ENCODE results near the gene UXT. TPM values are rescaled to one million over a fixed set of nuclear protein-coding genes. Genes with fewer than 3 reads are reported as not detected.

UXT gene
- polyA plus RNA-seq, 4 donors = 131 to 221 (median 168) TPM

GRCh38 chrX:47646636-47647035, 12.3 kb downstream of the UXT start:
- H3K36me3 ChIP-seq (ENCODE audit: control insufficient read depth in 3 of 3, insufficient read depth in 2 of 3, low read depth in 1 of 3, low read length in 3 of 3) = peaks cover 0 to 18% (median 0%) of the 10 kb centered on the region in 3 donors
- no peak for DNase-seq
- WGBS, 3 donors = 82 to 88% (median 84%) methylated on average over 6 of the region's 6 CpGs
- FAIRE-seq = no peak
- H3K27ac ChIP-seq (ENCODE audit: low read depth in 1 of 3, low read length in 2 of 3) = no peak overlapping the region
- H3K9me3 ChIP-seq (ENCODE audit: control insufficient read depth in 2 of 2, insufficient read depth in 1 of 2, low read depth in 1 of 2, low read length in 1 of 2) = no peaks in the 10 kb centered on the region
- peaks cover 0 to 3% (median 0%) of the 10 kb centered on the region in 3 donors for H3K4me1 ChIP-seq (ENCODE audit: control insufficient read depth in 3 of 3, insufficient read depth in 2 of 3, low read depth in 1 of 3, low read length in 2 of 3)
- H3K27me3 ChIP-seq (ENCODE audit: control insufficient read depth in 3 of 3, insufficient read depth in 3 of 3, low read length in 3 of 3) = no peaks in the 10 kb centered on the region
- H3K4me3 ChIP-seq (ENCODE audit: low read depth in 1 of 3, low read length in 3 of 3) = no peak overlapping the region

GRCh38 chrX:47645530-47645929, 13.4 kb downstream of the UXT start:
- Histone ChIP-seq H3K4me3 (ENCODE audit: low read depth in 1 of 3, low read length in 3 of 3) (no peak overlapping the region), H3K27me3 (ENCODE audit: control insufficient read depth in 3 of 3, insufficient read depth in 3 of 3, low read length in 3 of 3) (no peaks in the 10 kb centered on the region), H3K27ac (ENCODE audit: low read depth in 1 of 3, low read length in 2 of 3) (no peak overlapping the region), H3K4me1 (ENCODE audit: control insufficient read depth in 3 of 3, insufficient read depth in 2 of 3, low read depth in 1 of 3, low read length in 2 of 3) (no peaks in the 10 kb centered on the region), H3K36me3 (ENCODE audit: control insufficient read depth in 3 of 3, insufficient read depth in 2 of 3, low read depth in 1 of 3, low read length in 3 of 3) (peaks cover 0 to 25% (median 0%) of the 10 kb centered on the region in 3 donors), H3K9me3 (ENCODE audit: control insufficient read depth in 2 of 2, insufficient read depth in 1 of 2, low read depth in 1 of 2, low read length in 1 of 2) (no peaks in the 10 kb centered on the region)
- FAIRE-seq (no peak), DNase-seq (no peak)
- WGBS, 3 donors = 75 to 86% (median 79%) methylated on average over 8 to 10 of the region's 10 CpGs

GRCh38 chrX:47644557-47645091, 14.4 kb downstream of the UXT start:
- DNase-seq = no peak
- WGBS, 3 donors = 69 to 89% (median 76%) methylated on average over 12 of the region's 12 CpGs
- no peak for FAIRE-seq

GRCh38 chrX:47643926-47644325, 15.1 kb downstream of the UXT start:
- Histone ChIP-seq H3K4me3 (ENCODE audit: low read depth in 1 of 3, low read length in 3 of 3) (no peak overlapping the region), H3K27me3 (ENCODE audit: control insufficient read depth in 3 of 3, insufficient read depth in 3 of 3, low read length in 3 of 3) (no peaks in the 10 kb centered on the region), H3K4me1 (ENCODE audit: control insufficient read depth in 3 of 3, insufficient read depth in 2 of 3, low read depth in 1 of 3, low read length in 2 of 3) (no peaks in the 10 kb centered on the region), H3K9me3 (ENCODE audit: control insufficient read depth in 2 of 2, insufficient read depth in 1 of 2, low read depth in 1 of 2, low read length in 1 of 2) (no peaks in the 10 kb centered on the region), H3K36me3 (ENCODE audit: control insufficient read depth in 3 of 3, insufficient read depth in 2 of 3, low read depth in 1 of 3, low read length in 3 of 3) (peaks cover 0 to 39% (median 3%) of the 10 kb centered on the region in 3 donors), H3K27ac (ENCODE audit: low read depth in 1 of 3, low read length in 2 of 3) (no peak overlapping the region)
- FAIRE-seq (no peak), DNase-seq (no peak)
- 22 to 41% (median 35%) methylated on average over 2 of the region's 2 CpGs for WGBS, 3 donors

More at GRCh38 chrX:47644557-47645091, 14.4 kb downstream of the UXT start:
- no peak overlapping the region for H3K27ac ChIP-seq (ENCODE audit: low read depth in 1 of 3, low read length in 2 of 3)
- H3K9me3 ChIP-seq (ENCODE audit: control insufficient read depth in 2 of 2, insufficient read depth in 1 of 2, low read depth in 1 of 2, low read length in 1 of 2) = no peaks in the 10 kb centered on the region
- H3K36me3 ChIP-seq (ENCODE audit: control insufficient read depth in 3 of 3, insufficient read depth in 2 of 3, low read depth in 1 of 3, low read length in 3 of 3) = peaks cover 0 to 33% (median 0%) of the 10 kb centered on the region in 3 donors
- H3K4me3 ChIP-seq (ENCODE audit: low read depth in 1 of 3, low read length in 3 of 3) = no peak overlapping the region
- no peaks in the 10 kb centered on the region for H3K4me1 ChIP-seq (ENCODE audit: control insufficient read depth in 3 of 3, insufficient read depth in 2 of 3, low read depth in 1 of 3, low read length in 2 of 3)
- no peaks in the 10 kb centered on the region for H3K27me3 ChIP-seq (ENCODE audit: control insufficient read depth in 3 of 3, insufficient read depth in 3 of 3, low read length in 3 of 3)

- FAIRE-seq (no peak), DNase-seq (no peak)
- peaks cover 2 to 55% (median 3%) of the 10 kb centered on the region in 3 donors for H3K36me3 ChIP-seq (ENCODE audit: control insufficient read depth in 3 of 3, insufficient read depth in 2 of 3, low read depth in 1 of 3, low read length in 3 of 3)
These were observed 20.2 kb downstream of the UXT start for GRCh38 chrX:47638816-47639215.

GRCh38 chrX:47637546-47638195, 21.3 kb downstream of the UXT start:
- H3K4me1 ChIP-seq (ENCODE audit: control insufficient read depth in 3 of 3, insufficient read depth in 2 of 3, low read depth in 1 of 3, low read length in 2 of 3) = no peaks in the 10 kb centered on the region
- H3K27me3 ChIP-seq (ENCODE audit: control insufficient read depth in 3 of 3, insufficient read depth in 3 of 3, low read length in 3 of 3) = no peaks in the 10 kb centered on the region
- no peak for FAIRE-seq
- no peak for DNase-seq
- 60 to 85% (median 80%) methylated on average over 23 to 31 of the region's 31 CpGs for WGBS, 3 donors
- peaks cover 2 to 53% (median 3%) of the 10 kb centered on the region in 3 donors for H3K36me3 ChIP-seq (ENCODE audit: control insufficient read depth in 3 of 3, insufficient read depth in 2 of 3, low read depth in 1 of 3, low read length in 3 of 3)
- peak overlapping the region in 1 of 3 donors; percentile 15 for H3K4me3 ChIP-seq (ENCODE audit: low read depth in 1 of 3, low read length in 3 of 3)
- H3K9me3 ChIP-seq (ENCODE audit: control insufficient read depth in 2 of 2, insufficient read depth in 1 of 2, low read depth in 1 of 2, low read length in 1 of 2) = no peaks in the 10 kb centered on the region
- H3K27ac ChIP-seq (ENCODE audit: low read depth in 1 of 3, low read length in 2 of 3) = no peak overlapping the region

More at GRCh38 chrX:47638816-47639215, 20.2 kb downstream of the UXT start:
- H3K27ac ChIP-seq (ENCODE audit: low read depth in 1 of 3, low read length in 2 of 3) = no peak overlapping the region
- no peaks in the 10 kb centered on the region for H3K9me3 ChIP-seq (ENCODE audit: control insufficient read depth in 2 of 2, insufficient read depth in 1 of 2, low read depth in 1 of 2, low read length in 1 of 2)
- no peak overlapping the region for H3K4me3 ChIP-seq (ENCODE audit: low read depth in 1 of 3, low read length in 3 of 3)
- H3K27me3 ChIP-seq (ENCODE audit: control insufficient read depth in 3 of 3, insufficient read depth in 3 of 3, low read length in 3 of 3) = no peaks in the 10 kb centered on the region
- WGBS, 3 donors = 90 to 96% (median 96%) methylated on average over 13 to 14 of the region's 14 CpGs
- H3K4me1 ChIP-seq (ENCODE audit: control insufficient read depth in 3 of 3, insufficient read depth in 2 of 3, low read depth in 1 of 3, low read length in 2 of 3) = no peaks in the 10 kb centered on the region

GRCh38 chrX:47634871-47635575, 24.0 kb downstream of the UXT start:
- Histone ChIP-seq H3K9me3 (ENCODE audit: control insufficient read depth in 2 of 2, insufficient read depth in 1 of 2, low read depth in 1 of 2, low read length in 1 of 2) (no peaks in the 10 kb centered on the region), H3K4me3 (ENCODE audit: low read depth in 1 of 3, low read length in 3 of 3) (no peak overlapping the region), H3K27me3 (ENCODE audit: control insufficient read depth in 3 of 3, insufficient read depth in 3 of 3, low read length in 3 of 3) (no peaks in the 10 kb centered on the region), H3K4me1 (ENCODE audit: control insufficient read depth in 3 of 3, insufficient read depth in 2 of 3, low read depth in 1 of 3, low read length in 2 of 3) (no peaks in the 10 kb centered on the region), H3K36me3 (ENCODE audit: control insufficient read depth in 3 of 3, insufficient read depth in 2 of 3, low read depth in 1 of 3, low read length in 3 of 3) (peaks cover 2 to 39% (median 3%) of the 10 kb centered on the region in 3 donors), H3K27ac (ENCODE audit: low read depth in 1 of 3, low read length in 2 of 3) (no peak overlapping the region)
- WGBS, 3 donors = 72 to 85% (median 81%) methylated on average over 16 of the region's 16 CpGs
- no peak for DNase-seq
- FAIRE-seq = no peak

GRCh38 chrX:47633689-47634590, 25.0 kb downstream of the UXT start:
- no peak for FAIRE-seq

More at GRCh38 chrX:47633689-47634590, 25.0 kb downstream of the UXT start:
- WGBS, 3 donors = 72 to 79% (median 74%) methylated on average over 14 of the region's 14 CpGs
- H3K27me3 ChIP-seq (ENCODE audit: control insufficient read depth in 3 of 3, insufficient read depth in 3 of 3, low read length in 3 of 3) = no peaks in the 10 kb centered on the region
- no peak overlapping the region for H3K27ac ChIP-seq (ENCODE audit: low read depth in 1 of 3, low read length in 2 of 3)
- H3K4me3 ChIP-seq (ENCODE audit: low read depth in 1 of 3, low read length in 3 of 3) = no peak overlapping the region
- H3K9me3 ChIP-seq (ENCODE audit: control insufficient read depth in 2 of 2, insufficient read depth in 1 of 2, low read depth in 1 of 2, low read length in 1 of 2) = no peaks in the 10 kb centered on the region
- peaks cover 0 to 30% (median 2%) of the 10 kb centered on the region in 3 donors for H3K36me3 ChIP-seq (ENCODE audit: control insufficient read depth in 3 of 3, insufficient read depth in 2 of 3, low read depth in 1 of 3, low read length in 3 of 3)
- H3K4me1 ChIP-seq (ENCODE audit: control insufficient read depth in 3 of 3, insufficient read depth in 2 of 3, low read depth in 1 of 3, low read length in 2 of 3) = no peaks in the 10 kb centered on the region
- DNase-seq = no peak
